WTC11 (cell line): ENCODE results near the gene CAP1.

Experiments used
- ATF6 ChIP-seq: sonication (generic); formaldehyde crosslinking; IDR thresholded peaks from 2 replicates; pipeline ENCODE4 v1.8.1; 2023; ENCODE audit warnings: mild to moderate bottlenecking, missing genetic modification reagents
- CREM ChIP-seq: sonication (generic); formaldehyde crosslinking; IDR thresholded peaks from 2 replicates; pipeline ENCODE4 v1.8.1; 2022; ENCODE audit warnings: mild to moderate bottlenecking, missing genetic modification reagents, moderate library complexity
- CTCF ChIP-seq: fragments of 200-600 bp; IDR thresholded peaks from 2 replicates; pipeline ENCODE4 v1.8.0; 2022; ENCODE audit warnings: antibody characterized with exemption
- FOXJ3 ChIP-seq: sonication (generic); formaldehyde crosslinking; IDR thresholded peaks from 2 replicates; pipeline ENCODE4 v1.9.0; 2021; ENCODE audit warnings: missing genetic modification reagents, mild to moderate bottlenecking, borderline replicate concordance
- IRF2 ChIP-seq: sonication (generic); formaldehyde crosslinking; IDR thresholded peaks from 2 replicates; pipeline ENCODE4 v1.8.0; 2022; ENCODE audit warnings: low read depth, missing genetic modification reagents, borderline replicate concordance
- JUN ChIP-seq: sonication (generic); formaldehyde crosslinking; IDR thresholded peaks from 2 replicates; pipeline ENCODE4 v1.8.0; 2023; ENCODE audit warnings: mild to moderate bottlenecking, missing genetic modification reagents
- MAX ChIP-seq: sonication (generic); formaldehyde crosslinking; IDR thresholded peaks from 2 replicates; pipeline ENCODE4 v1.8.0; 2022; ENCODE audit warnings: mild to moderate bottlenecking, missing genetic modification reagents
- NFYB ChIP-seq: sonication (generic); formaldehyde crosslinking; conservative IDR thresholded peaks from 2 replicates; pipeline ENCODE4 v1.8.0; 2022; ENCODE audit warnings: low read depth, missing genetic modification reagents
- NR2C2 ChIP-seq: sonication (generic); formaldehyde crosslinking; IDR thresholded peaks from 2 replicates; pipeline ENCODE4 v1.8.0; 2022; ENCODE audit warnings: mild to moderate bottlenecking, missing genetic modification reagents
- SP1 ChIP-seq: sonication (generic); formaldehyde crosslinking; conservative IDR thresholded peaks from 2 replicates; pipeline ENCODE4 v1.8.1; 2022; ENCODE audit warnings: missing genetic modification reagents
- TP53 ChIP-seq: sonication (generic); formaldehyde crosslinking; IDR thresholded peaks from 2 replicates; pipeline ENCODE4 v1.8.1; 2023; ENCODE audit warnings: mild to moderate bottlenecking, missing genetic modification reagents

GRCh38 chr1:40107290-40107959 is 66.9 kb downstream of the CAP1 start:
- no peak for TF ChIP-seq CTCF
- no peak for TF ChIP-seq IRF2 (CRISPR knock-in tag)
- TF ChIP-seq CREM: no peak
- TF ChIP-seq FOXJ3 (CRISPR knock-in tag): no peak
- TF ChIP-seq JUN (CRISPR knock-in tag): no peak
- TF ChIP-seq NFYB (CRISPR knock-in tag): no peak
- TF ChIP-seq MAX (CRISPR knock-in tag): no peak
- no peak for TF ChIP-seq TP53 (CRISPR knock-in tag)
- no peak for TF ChIP-seq ATF6 (CRISPR knock-in tag)
- no peak for TF ChIP-seq NR2C2 (CRISPR knock-in tag)
- TF ChIP-seq SP1 (CRISPR knock-in tag): no peak
